ENCODE results near the gene DHX40. TPM values are rescaled to one million over a fixed set of nuclear protein-coding genes. Genes with fewer than 3 reads are reported as not detected.

DHX40 gene
- total and polyA plus RNA-seq, 2 of the 13 experiments (the other 11 are each of a cell fraction or from before 2014, with no cell fraction given) = 22.2 to 37.0 TPM

- TF ChIP-seq ZNF567 (CRISPR knock-in tag; IDR thresholded peaks at IDR 0.05; ENCODE audit: borderline replicate concordance) = no peak; the same call in 1 of the 2 replicates
- TF ChIP-seq AGO2 (optimal IDR thresholded peaks at IDR 0.05; ENCODE audit: low read depth, low read length) = peak; percentile 66
- TF ChIP-seq NFKBIZ (CRISPR knock-in tag; IDR thresholded peaks at IDR 0.05) = peak; percentile 92
- TF ChIP-seq E2F2 (CRISPR knock-in tag; IDR thresholded peaks at IDR 0.05; ENCODE audit: borderline replicate concordance) = peak; percentile 84; the same call in 1 of the 2 replicates
- TF ChIP-seq GPBP1L1 (CRISPR knock-in tag; IDR thresholded peaks at IDR 0.05) = no peak
- no peak for TF ChIP-seq ATM (IDR thresholded peaks at IDR 0.05; ENCODE audit: borderline replicate concordance)
- peak; percentile 97 for TF ChIP-seq ZNF878 (CRISPR knock-in tag; IDR thresholded peaks at IDR 0.05)
- TF ChIP-seq ZBTB46 (CRISPR knock-in tag; IDR thresholded peaks at IDR 0.05; ENCODE audit: borderline replicate concordance) = no peak
- TF ChIP-seq ZSCAN29 (CRISPR knock-in tag; conservative IDR thresholded peaks at IDR 0.05) = no peak
- peak; percentile 90 for TF ChIP-seq THAP11 (CRISPR knock-in tag; IDR thresholded peaks at IDR 0.05)
- TF ChIP-seq HNF1B (CRISPR knock-in tag; IDR thresholded peaks at IDR 0.05) = peak; percentile 86
- TF ChIP-seq ZNF776 (CRISPR knock-in tag; IDR thresholded peaks at IDR 0.05) = no peak; the same call in 1 of the 2 replicates
- TF ChIP-seq MNT (IDR thresholded peaks at IDR 0.05) = peak; percentile 82
- TF ChIP-seq ETV6 (CRISPR knock-in tag; conservative IDR thresholded peaks at IDR 0.05) = peak; percentile 68; the same call in 1 of the 2 replicates
- peak; percentile 98 for TF ChIP-seq ZNF501 (CRISPR knock-in tag; IDR thresholded peaks at IDR 0.05)
- TF ChIP-seq SRF (IDR thresholded peaks at IDR 0.05; ENCODE audit: low read depth, low read length) = peak; percentile 57; the same call in 1 of the 2 replicates
- TF ChIP-seq TFAP4 (IDR thresholded peaks at IDR 0.05; ENCODE audit: borderline replicate concordance, low read depth) = no peak
- peak; percentile 70; the same call in 1 of the 2 replicates for TF ChIP-seq ZNF414 (CRISPR knock-in tag; IDR thresholded peaks at IDR 0.05)
- 0 out of 2 replicates have a peak, but pooled peaks have one; percentile 42 for TF ChIP-seq HHEX (CRISPR knock-in tag; IDR thresholded peaks at IDR 0.05)
Observed at GRCh38 chr17:59565171-59565958, at the start of gene DHX40 (continued).

Data from HepG2 (cell line).